Liver (tissue), 9 donors: Measurements from ENCODE around the gene BMP7. TPM values are rescaled to one million over a fixed set of nuclear protein-coding genes. Genes with fewer than 3 reads are reported as not detected.

ENCODE experiments used
- DNase-seq: peaks from one replicate; pipeline ENCODE4 v3.0.0-alpha.2; 2017; ENCODE audit warnings: low spot score
- H3K27ac ChIP-seq, 2 donors: one replicate each; pipeline ENCODE4 v1.7.0; 2013; ENCODE audit warnings: inconsistent platforms in 2 of 2, low read length in 2 of 2, control low read depth in 1 of 2, low read depth in 1 of 2, mild to moderate bottlenecking in 1 of 2
- H3K27me3 ChIP-seq, 4 donors: one replicate each; pipeline versions ENCODE4 v1.6.1 to v1.7.0; 2013; ENCODE audit warnings: low read length in 3 of 4, inconsistent platforms in 1 of 4, mild to moderate bottlenecking in 1 of 4, moderate library complexity in 1 of 4; ENCODE audit not compliant: control insufficient read depth in 4 of 4, insufficient read depth in 4 of 4
- H3K36me3 ChIP-seq, 4 donors: one replicate each; pipeline versions ENCODE4 v1.6.1 to v1.7.0; 2013; ENCODE audit warnings: low read length in 3 of 4, mild to moderate bottlenecking in 3 of 4, low read depth in 1 of 4, moderate library complexity in 1 of 4; ENCODE audit not compliant: control insufficient read depth in 4 of 4, insufficient read depth in 3 of 4
- H3K4me1 ChIP-seq, 4 donors: one replicate each; pipeline versions ENCODE4 v1.6.1 to v1.7.0; 2013; ENCODE audit warnings: low read length in 3 of 4, mild to moderate bottlenecking in 3 of 4, moderate library complexity in 1 of 4; ENCODE audit not compliant: control insufficient read depth in 4 of 4, insufficient read depth in 4 of 4
- H3K4me3 ChIP-seq, 3 donors: one replicate each; pipeline versions ENCODE4 v1.6.1 to v1.7.0; 2013; ENCODE audit warnings: low read length in 3 of 3, control low read depth in 1 of 3, low read depth in 1 of 3, mild to moderate bottlenecking in 1 of 3
- H3K9ac ChIP-seq, 2 donors: one replicate each; pipeline ENCODE4 v1.7.0; 2013; ENCODE audit warnings: low read length in 2 of 2, mild to moderate bottlenecking in 2 of 2, moderate library complexity in 2 of 2, control low read depth in 1 of 2, low read depth in 1 of 2
- H3K9me3 ChIP-seq, 4 donors: one replicate each; pipeline versions ENCODE4 v1.6.1 to v1.7.0; 2013; ENCODE audit warnings: low read length in 3 of 4; ENCODE audit not compliant: control insufficient read depth in 4 of 4
- ATF3 ChIP-seq: IDR thresholded peaks from 2 replicates; pipeline ENCODE4 v1.6.1; 2016; ENCODE audit warnings: antibody characterized with exemption
- CTCF ChIP-seq: fragments of 150-350 bp; IDR thresholded peaks from 2 replicates; pipeline ENCODE4 v1.5.1; 2017; ENCODE audit warnings: improper control_type of control experiment, low read depth, low read length; ENCODE audit not compliant: missing input control
- EGR1 ChIP-seq, 2 donors: IDR thresholded peaks; 2 replicates each; pipeline ENCODE4 v1.6.1; 2016 to 2018; ENCODE audit warnings: antibody characterized with exemption in 2 of 2, low read depth in 2 of 2
- FOXA1 ChIP-seq: IDR thresholded peaks from 2 replicates; pipeline ENCODE4 v1.6.1; 2016; ENCODE audit warnings: antibody characterized with exemption
- FOXA2 ChIP-seq: IDR thresholded peaks from 2 replicates; pipeline ENCODE4 v1.6.1; 2016; ENCODE audit warnings: antibody characterized with exemption
- GABPA ChIP-seq, 2 donors: IDR thresholded peaks in 1 of 2; conservative IDR thresholded peaks in 1 of 2; 2 replicates each; pipeline ENCODE4 v1.6.1; 2016; ENCODE audit warnings: antibody characterized with exemption in 2 of 2, mild to moderate bottlenecking in 1 of 2, moderate library complexity in 1 of 2
- HNF4A ChIP-seq, 2 donors: conservative IDR thresholded peaks; 2 replicates each; pipeline ENCODE4 v1.6.1; 2016; ENCODE audit warnings: antibody characterized with exemption in 2 of 2, mild to moderate bottlenecking in 2 of 2
- HNF4G ChIP-seq: IDR thresholded peaks from 2 replicates; pipeline ENCODE4 v1.6.1; 2016; ENCODE audit warnings: antibody characterized with exemption
- JUND ChIP-seq, 2 donors: IDR thresholded peaks; 2 replicates each; pipeline ENCODE4 v1.6.1; 2016; ENCODE audit warnings: antibody characterized with exemption in 2 of 2
- MAX ChIP-seq: IDR thresholded peaks from 2 replicates; pipeline ENCODE4 v1.6.1; 2016; ENCODE audit warnings: antibody characterized with exemption
- NR2F2 ChIP-seq: IDR thresholded peaks from 2 replicates; pipeline ENCODE4 v1.6.1; 2016; ENCODE audit warnings: antibody characterized with exemption
- RAD21 ChIP-seq, 2 donors: IDR thresholded peaks; 2 replicates each; pipeline ENCODE4 v1.6.1; 2016; ENCODE audit warnings: antibody characterized with exemption in 2 of 2, mild to moderate bottlenecking in 2 of 2
- RXRA ChIP-seq, 2 donors: IDR thresholded peaks; 2 replicates each; pipeline ENCODE4 v1.6.1; 2017 to 2018; ENCODE audit warnings: antibody characterized with exemption in 2 of 2, mild to moderate bottlenecking in 1 of 2
- SP1 ChIP-seq: IDR thresholded peaks from 2 replicates; pipeline ENCODE4 v1.6.1; 2018; ENCODE audit warnings: antibody characterized with exemption, mild to moderate bottlenecking
- TAF1 ChIP-seq: conservative IDR thresholded peaks from 2 replicates; pipeline ENCODE4 v1.6.1; 2016; ENCODE audit warnings: antibody characterized with exemption, mild to moderate bottlenecking
- YY1 ChIP-seq: IDR thresholded peaks from 2 replicates; pipeline ENCODE4 v1.6.1; 2016; ENCODE audit warnings: antibody characterized with exemption, mild to moderate bottlenecking
- WGBS: extraction: QIAGEN DNeasy Blood & Tissue Kit; methylation state at CpG from one replicate; pipeline ENCODE4 v1.1.7; 2013; 5-methylcytosine and 5-hydroxymethylcytosine counted together
- polyA plus RNA-seq, 2 donors: library from polyadenylated mRNA; stranded (reverse) in 1 of 2; unstranded in 1 of 2; fragments of 200-250 nt in 1 of 2; fragments of >200 nt in 1 of 2; fragmentation: Nextera tagmentation in 1 of 2; extraction: Ambion mirVana in 1 of 2; gene quantifications; one replicate each; pipeline versions ENCODE4 v1.2.1 to v1.2.3, GENCODE V29; 2013 to 2015
- total RNA-seq, 2 donors: library from RNA; depleted of rRNA; stranded (reverse); fragments of >200 nt; gene quantifications; one replicate each; pipeline ENCODE4 v1.2.3, GENCODE V29; 2014
- TF ChIP-seq, protein P1 (sequence below): IDR thresholded peaks from 2 replicates; pipeline ENCODE4 v1.6.1; 2016; ENCODE audit warnings: antibody characterized with exemption, mild to moderate bottlenecking
- donor health status: healthy.
- donor health status: healthy.
- donor health status: healthy.
- donor health status: healthy.
- donor health status: healthy.

The BMP7 gene
- total and polyA plus RNA-seq, 4 donors, result not detected

- DNase-seq, result no peak
- no peaks in the 10 kb centered on the region for H3K4me1 ChIP-seq
- H3K9ac ChIP-seq, result no peak overlapping the region
- no peaks in the 10 kb centered on the region for H3K36me3 ChIP-seq
- TF ChIP-seq HNF4A (conservative IDR thresholded peaks at IDR 0.05), result no peak
- TF ChIP-seq, protein P1, sequence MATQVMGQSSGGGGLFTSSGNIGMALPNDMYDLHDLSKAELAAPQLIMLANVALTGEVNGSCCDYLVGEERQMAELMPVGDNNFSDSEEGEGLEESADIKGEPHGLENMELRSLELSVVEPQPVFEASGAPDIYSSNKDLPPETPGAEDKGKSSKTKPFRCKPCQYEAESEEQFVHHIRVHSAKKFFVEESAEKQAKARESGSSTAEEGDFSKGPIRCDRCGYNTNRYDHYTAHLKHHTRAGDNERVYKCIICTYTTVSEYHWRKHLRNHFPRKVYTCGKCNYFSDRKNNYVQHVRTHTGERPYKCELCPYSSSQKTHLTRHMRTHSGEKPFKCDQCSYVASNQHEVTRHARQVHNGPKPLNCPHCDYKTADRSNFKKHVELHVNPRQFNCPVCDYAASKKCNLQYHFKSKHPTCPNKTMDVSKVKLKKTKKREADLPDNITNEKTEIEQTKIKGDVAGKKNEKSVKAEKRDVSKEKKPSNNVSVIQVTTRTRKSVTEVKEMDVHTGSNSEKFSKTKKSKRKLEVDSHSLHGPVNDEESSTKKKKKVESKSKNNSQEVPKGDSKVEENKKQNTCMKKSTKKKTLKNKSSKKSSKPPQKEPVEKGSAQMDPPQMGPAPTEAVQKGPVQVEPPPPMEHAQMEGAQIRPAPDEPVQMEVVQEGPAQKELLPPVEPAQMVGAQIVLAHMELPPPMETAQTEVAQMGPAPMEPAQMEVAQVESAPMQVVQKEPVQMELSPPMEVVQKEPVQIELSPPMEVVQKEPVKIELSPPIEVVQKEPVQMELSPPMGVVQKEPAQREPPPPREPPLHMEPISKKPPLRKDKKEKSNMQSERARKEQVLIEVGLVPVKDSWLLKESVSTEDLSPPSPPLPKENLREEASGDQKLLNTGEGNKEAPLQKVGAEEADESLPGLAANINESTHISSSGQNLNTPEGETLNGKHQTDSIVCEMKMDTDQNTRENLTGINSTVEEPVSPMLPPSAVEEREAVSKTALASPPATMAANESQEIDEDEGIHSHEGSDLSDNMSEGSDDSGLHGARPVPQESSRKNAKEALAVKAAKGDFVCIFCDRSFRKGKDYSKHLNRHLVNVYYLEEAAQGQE, result no peak
- TF ChIP-seq SP1, result no peak
- no peak for TF ChIP-seq YY1
- TF ChIP-seq RXRA (IDR thresholded peaks at IDR 0.05), result no peak
- TF ChIP-seq JUND (IDR thresholded peaks at IDR 0.05), result no peak
- no peak for TF ChIP-seq MAX
- TF ChIP-seq RAD21 (IDR thresholded peaks at IDR 0.05), result no peak
- TF ChIP-seq EGR1 (IDR thresholded peaks at IDR 0.05; ENCODE audit: low read depth in 2 of 2), result no peak
- TF ChIP-seq FOXA2, result no peak
- TF ChIP-seq HNF4G, result no peak
- TF ChIP-seq ATF3, result no peak
- no peak for TF ChIP-seq FOXA1
- TF ChIP-seq GABPA (IDR thresholded peaks at IDR 0.05 in 1 of 2, conservative IDR thresholded peaks at IDR 0.05 in 1 of 2), result no peak
- TF ChIP-seq TAF1, result no peak
- no peaks in the 10 kb centered on the region for H3K27me3 ChIP-seq
- H3K27ac ChIP-seq, result no peak overlapping the region
- no peaks in the 10 kb centered on the region for H3K9me3 ChIP-seq
- WGBS, result 77% methylated on average over 2 of the region's 2 CpGs
- H3K4me3 ChIP-seq, result no peak overlapping the region
Observed at GRCh38 chr20:57163041-57163440, 103.4 kb downstream of the BMP7 start.

DNA sequence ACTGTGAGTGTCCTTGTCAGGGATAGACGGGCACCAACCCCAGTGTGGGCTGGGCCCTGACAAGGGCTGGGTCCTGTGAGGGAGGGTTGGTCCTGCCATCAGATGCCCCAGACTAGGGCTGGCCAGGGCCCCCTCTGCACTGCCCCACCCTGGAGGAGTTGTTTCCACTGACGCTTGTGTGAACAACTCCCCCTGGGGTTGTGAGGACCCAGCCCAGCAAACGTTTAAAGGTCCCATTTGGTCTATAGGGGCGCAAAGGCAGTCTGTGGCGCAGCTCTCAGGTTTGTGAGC lies 104.1 kb downstream of the BMP7 start:
- Histone ChIP-seq H3K9me3 (no peaks in the 10 kb centered on the region), H3K27me3 (no peaks in the 10 kb centered on the region), H3K9ac (no peak overlapping the region), H3K27ac (no peak overlapping the region), H3K36me3 (no peaks in the 10 kb centered on the region), H3K4me3 (no peak overlapping the region), H3K4me1 (no peaks in the 10 kb centered on the region)
- TF ChIP-seq HNF4G (no peak), HNF4A (conservative IDR thresholded peaks at IDR 0.05) (no peak), SP1 (no peak), NR2F2 (no peak), YY1 (no peak), FOXA1 (no peak), ATF3 (no peak), RAD21 (IDR thresholded peaks at IDR 0.05) (no peak), GABPA (IDR thresholded peaks at IDR 0.05 in 1 of 2, conservative IDR thresholded peaks at IDR 0.05 in 1 of 2) (no peak), MAX (no peak), EGR1 (IDR thresholded peaks at IDR 0.05; ENCODE audit: low read depth in 2 of 2) (no peak), JUND (IDR thresholded peaks at IDR 0.05) (no peak), TAF1 (no peak), CTCF (no peak), FOXA2 (no peak)
- TF ChIP-seq, protein P1, result no peak
- no peak for DNase-seq
- WGBS, result 78% methylated on average over 5 of the region's 5 CpGs
